GM21723 (cell line): ENCODE measurements around the gene CPT1C.

Experiments used
- ATAC-seq: cut with Tn5 transposase; IDR thresholded peaks from one replicate; pipeline ENCODE4 v1.9.1; 2021; ENCODE audit warnings: mild to moderate bottlenecking, moderate library complexity; ENCODE audit not compliant: unreplicated experiment

Gene CPT1C

DNA sequence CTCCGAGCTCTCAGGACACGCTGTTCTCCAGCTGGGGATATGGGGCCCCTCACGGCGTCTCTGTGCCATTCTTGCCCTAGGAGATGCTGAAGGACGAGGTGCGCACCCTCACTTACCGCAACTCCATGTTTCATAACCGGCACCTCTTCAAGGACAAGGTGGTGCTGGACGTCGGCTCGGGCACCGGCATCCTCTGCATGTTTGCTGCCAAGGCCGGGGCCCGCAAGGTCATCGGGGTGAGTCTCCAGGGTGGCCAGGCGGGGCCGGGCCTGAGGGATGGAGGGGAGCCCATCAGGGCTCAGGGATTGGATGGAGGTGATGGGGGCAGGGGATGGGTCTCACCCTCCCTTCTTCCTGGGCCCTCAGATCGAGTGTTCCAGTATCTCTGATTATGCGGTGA, 9.1 kb upstream of the CPT1C start:
- ATAC-seq = no peak

DNA sequence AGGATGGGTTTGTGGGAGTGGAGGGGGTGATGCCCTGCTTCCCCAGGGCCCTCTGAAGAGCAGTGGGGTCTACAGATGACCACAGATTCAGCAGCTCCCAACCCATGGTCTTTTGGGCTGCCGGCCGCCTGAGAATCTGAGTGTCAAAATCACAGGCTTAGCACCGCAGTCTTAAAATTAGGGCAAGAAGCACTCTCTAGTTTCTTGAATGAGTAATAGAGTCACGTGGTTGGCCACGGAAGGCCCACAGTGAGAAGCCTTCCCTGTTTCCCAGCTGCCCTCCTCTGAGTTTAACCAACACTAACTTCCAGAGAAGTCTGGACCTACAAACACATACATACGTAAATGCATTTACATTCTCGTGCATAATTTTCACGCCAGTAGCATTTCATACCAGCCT, 8.6 kb upstream of the CPT1C start:
- no peak for ATAC-seq

DNA sequence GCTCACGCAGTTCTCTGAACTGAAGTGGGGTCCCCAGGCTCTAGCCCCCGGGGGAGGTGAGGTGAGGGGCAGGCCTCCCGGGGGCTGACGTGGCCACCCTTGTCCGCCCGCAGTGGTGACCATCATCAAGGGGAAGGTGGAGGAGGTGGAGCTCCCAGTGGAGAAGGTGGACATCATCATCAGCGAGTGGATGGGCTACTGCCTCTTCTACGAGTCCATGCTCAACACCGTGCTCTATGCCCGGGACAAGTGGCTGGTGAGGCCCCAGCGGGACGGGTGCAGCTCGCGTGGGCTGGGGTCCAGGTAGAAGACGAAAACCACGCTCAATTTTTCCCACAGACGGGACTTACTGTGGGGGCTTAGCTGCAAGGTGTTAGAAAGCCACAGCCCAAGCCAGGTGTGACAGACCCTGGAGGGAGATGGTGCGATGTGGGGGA, 7.1 kb upstream of the CPT1C start:
- no peak for ATAC-seq

DNA sequence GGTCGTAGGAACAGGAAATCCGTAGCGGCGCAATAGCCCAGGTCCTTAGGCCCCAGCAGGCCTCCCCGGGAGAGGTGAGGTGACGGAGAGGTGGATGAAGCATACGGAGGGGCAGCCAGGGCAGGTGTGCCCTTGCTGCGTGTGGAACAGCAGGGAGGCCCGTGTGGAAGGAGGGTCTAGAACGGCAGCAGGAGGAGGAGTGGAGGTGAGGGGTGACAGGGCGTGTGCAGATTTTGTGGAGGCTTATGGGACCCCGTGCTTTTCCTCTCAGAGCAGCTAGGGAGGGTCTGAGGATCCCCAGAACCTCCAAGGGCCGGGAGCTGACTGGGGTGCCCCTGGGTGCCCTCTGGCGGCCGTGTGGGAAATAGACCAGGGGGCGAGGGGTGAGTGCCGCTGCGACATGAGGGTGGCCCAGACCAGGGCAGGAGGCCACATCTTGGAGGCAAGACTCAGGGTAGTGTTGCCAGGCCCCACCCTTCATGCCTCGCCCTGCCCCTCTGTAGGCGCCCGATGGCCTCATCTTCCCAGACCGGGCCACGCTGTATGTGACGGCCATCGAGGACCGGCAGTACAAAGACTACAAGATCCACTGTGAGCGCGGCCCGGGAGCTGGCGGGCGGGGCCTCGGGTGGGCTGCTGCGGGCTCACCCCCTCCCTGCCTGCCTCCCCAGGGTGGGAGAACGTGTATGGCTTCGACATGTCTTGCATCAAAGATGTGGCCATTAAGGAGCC, 6.5 kb upstream of the CPT1C start:
- ATAC-seq = no peak

DNA sequence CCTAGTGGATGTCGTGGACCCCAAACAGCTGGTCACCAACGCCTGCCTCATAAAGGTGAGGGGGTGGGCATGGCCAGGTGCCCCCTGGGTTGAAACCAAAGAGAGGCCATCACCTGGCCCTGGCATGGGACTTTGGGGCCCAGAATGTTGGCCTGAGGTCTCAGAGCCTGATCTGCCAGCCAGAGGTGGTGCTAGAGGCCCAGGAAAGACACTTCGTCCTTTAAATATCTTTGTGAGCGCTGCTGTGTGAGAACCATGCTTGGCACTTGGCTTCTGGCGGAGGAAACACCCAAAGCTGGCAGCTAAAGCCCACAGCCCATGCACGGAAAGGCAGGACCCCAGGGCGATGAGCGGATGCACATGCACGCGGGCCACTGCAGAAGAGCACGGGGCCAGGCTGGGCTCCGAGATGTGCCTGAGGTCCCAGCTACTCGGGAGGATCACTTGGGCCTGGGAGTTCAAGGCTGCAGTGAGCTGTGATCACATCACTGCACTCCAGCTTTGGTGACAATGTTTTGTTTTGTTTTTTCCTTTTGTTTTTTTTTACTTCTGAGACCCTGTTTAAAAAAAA, 5.8 kb upstream of the CPT1C start:
- no peak for ATAC-seq

DNA sequence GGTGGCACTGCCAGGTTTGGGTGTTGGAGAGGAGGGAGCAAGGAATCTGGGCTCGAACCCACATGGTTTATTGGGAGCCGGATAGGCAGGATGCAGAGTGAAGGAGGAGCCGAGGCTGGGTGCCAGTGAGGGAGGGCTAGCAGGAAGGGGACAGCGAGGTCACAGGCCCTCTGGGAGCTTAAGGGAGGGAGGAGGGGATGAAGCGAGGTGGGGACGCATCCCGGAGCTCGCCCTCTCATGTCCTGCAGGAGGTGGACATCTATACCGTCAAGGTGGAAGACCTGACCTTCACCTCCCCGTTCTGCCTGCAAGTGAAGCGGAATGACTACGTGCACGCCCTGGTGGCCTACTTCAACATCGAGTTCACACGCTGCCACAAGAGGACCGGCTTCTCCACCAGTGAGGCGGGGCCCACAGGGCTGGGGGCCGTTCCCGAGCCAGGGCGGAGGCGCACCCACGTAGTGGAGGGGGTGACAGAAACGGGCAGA, 5.0 kb upstream of the CPT1C start:
- no peak for ATAC-seq

DNA sequence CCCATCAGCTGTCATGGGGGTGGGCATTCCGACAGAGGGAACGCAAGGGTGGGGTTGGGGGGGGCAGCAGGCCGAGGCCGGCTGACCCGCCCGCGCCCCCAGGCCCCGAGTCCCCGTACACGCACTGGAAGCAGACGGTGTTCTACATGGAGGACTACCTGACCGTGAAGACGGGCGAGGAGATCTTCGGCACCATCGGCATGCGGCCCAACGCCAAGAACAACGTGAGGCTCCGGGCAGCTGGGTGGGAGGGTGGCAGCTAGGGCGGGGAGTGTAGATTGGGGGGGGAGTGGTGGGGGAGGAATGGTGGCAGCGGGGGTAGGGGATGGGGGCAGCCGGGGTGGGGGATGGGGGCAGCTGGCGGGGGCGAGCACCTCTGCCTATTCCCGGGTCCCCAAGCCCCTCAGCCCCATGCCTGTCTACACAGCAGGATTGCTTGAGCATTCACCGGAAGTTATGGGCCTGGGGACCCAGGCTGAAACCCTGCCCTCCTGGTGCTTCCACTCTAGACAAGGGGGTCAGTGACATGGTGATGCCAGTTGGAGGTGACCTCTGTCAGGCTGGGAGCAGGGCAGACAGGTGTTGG, 4.3 kb upstream of the CPT1C start:
- no peak for ATAC-seq

DNA sequence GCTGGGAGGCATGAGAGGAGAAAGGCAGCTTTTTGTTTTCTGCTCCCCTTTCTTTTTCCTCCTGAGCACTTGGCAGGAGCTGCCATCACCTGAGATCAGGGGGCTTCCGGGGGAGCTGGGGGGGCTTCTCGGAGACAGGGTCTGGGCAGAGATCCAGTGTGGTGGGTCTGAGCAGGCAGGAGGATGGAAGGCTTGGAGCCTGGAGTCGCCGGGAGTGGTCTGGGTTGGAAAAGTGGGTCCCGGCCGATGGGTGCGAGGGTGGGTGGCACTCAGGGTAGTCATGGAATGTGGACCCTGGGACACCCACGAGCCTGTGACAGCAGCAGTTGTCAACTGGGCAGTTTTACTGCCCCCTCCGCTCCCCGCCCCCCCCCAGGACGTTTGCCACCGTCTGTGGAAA, 3.8 kb upstream of the CPT1C start:
- no peak for ATAC-seq

DNA sequence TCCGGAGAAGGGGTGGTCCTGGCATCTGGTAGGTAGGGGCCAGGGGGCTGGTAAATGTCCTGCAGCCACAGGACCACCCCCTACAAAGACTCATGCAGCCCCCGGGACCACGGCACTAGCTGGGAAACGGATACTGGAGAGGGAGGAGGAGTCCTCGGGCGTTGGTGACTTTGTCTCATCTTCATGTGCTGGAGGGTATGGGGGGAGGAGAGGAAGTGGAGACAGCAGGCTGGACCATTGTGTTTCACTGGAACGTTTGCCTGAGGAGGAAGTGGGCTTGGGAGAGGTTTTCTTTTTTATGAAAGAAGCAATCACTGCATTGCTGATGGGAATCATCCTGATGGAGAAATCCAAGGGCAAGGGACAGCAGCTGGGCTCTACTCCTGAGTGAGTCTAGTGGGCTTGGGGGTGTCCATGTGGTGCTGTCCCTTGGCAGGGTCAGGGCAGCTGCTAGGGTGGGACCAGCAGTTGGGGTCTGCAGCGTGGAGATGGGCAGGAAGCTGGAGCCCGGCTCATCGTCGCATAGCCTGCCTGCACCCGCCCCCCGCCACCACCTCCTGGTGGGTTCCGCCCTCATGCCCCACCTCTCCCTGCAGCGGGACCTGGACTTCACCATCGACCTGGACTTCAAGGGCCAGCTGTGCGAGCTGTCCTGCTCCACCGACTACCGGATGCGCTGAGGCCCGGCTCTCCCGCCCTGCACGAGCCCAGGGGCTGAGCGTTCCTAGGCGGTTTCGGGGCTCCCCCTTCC, 3.2 kb upstream of the CPT1C start:
- ATAC-seq = no peak

DNA sequence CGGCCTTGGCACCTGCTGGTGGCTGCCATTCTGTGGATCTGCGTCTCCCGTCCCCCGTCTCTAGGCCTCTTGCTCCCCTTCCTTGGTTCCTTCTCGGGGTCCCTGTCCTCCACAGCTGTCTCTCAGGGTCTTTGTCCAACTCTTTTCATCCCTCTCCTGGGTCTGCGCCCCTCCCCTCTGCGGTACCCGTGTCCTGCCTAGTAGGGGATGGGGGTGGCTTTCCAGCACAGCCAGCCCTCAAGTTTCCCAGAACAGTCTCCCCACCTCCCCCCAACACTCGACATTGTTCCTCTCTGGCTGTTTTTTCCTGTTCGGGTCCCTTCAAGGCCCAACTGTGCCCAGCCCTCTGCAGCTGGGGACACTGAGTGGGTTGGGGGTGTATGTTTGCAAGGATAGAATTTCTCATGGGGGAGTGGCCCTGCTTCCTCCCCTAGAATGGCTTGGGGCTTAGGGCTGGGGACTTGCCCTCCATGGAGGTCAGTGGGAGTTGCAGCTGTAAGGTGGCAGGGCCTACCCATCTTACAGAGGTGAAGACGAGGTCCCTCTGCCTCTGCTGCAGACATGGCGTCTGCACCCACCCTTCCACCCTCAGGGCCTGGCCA, 2.3 kb upstream of the CPT1C start:
- ATAC-seq = no peak

DNA sequence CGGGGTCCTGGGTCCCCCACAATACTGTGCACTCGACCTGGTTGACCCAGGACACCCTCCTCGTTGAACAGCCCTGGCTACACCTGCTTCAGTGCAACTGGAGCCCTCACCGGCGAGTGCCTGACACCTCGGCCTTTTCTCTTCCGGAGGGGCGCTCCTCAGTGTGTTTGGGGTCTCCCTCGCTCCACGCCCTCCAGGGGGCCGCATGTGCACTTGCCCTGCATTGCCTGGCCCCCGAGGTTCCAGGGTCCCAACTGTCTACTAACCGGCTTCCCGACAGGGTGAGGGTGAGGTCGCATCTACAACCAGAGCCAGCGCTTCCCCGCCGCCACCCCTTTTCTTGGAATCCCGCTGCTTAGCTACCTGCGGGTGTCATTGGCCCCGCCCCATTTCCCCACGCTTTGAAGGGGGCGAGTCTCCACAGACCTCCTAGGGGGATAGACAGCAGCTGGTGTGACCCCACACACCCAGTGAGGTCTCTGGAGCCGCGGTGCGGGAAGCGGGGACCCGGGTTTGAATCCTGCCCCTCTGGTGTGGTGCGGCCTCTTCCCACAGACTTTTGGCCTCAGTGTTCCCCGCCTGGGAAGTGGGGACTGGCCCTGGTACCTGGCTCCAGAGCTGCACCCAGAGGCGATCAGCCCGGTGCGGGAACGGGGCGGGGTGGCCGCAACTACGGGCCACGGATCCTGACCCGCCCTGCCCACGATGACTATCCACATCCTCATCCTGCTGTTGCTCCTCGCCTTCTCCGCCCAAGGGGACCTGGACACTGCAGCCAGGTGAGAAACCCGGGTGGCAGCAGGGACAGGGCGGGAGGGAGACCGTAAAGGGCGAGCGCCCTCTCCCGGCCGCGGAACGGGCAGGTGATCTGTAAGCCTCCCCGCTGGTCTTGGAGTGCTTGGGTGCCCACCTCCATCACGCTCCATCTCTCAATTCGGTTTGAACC, 1.5 kb upstream of the CPT1C start, which contains the start of gene ADM5:
TSS of gene ADM5 (plus strand) at position 462 of the 946 bp plus-strand sequence. CDS start at position 706, 244 bp downstream.
- no peak for ATAC-seq

DNA sequence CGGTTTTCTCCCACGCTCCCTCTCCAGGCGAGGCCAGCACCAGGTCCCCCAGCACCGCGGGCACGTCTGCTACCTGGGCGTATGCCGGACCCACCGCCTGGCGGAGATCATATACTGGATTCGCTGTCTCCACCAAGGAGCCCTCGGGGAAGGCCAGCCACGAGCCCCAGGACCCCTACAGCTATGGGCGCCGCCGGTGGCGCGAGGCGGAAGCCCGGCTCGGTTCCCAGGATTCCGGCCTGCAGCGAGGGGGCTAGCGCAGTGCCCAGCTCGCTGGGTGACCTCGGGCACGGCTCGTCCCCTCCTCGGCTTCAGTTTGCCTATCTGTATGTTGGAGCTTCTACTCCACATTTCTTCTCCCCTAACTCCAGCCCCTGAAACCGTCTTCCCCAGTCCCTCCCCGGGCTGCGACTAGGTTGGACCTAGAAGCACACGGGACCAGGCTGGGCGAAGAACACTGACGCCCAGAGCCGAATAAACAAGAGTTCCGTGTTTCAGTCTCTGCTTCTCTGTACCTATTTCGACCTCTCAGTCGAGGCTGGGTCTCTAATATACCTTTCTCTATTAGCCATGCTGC, 749 bp upstream of the CPT1C start:
- no peak for ATAC-seq

DNA sequence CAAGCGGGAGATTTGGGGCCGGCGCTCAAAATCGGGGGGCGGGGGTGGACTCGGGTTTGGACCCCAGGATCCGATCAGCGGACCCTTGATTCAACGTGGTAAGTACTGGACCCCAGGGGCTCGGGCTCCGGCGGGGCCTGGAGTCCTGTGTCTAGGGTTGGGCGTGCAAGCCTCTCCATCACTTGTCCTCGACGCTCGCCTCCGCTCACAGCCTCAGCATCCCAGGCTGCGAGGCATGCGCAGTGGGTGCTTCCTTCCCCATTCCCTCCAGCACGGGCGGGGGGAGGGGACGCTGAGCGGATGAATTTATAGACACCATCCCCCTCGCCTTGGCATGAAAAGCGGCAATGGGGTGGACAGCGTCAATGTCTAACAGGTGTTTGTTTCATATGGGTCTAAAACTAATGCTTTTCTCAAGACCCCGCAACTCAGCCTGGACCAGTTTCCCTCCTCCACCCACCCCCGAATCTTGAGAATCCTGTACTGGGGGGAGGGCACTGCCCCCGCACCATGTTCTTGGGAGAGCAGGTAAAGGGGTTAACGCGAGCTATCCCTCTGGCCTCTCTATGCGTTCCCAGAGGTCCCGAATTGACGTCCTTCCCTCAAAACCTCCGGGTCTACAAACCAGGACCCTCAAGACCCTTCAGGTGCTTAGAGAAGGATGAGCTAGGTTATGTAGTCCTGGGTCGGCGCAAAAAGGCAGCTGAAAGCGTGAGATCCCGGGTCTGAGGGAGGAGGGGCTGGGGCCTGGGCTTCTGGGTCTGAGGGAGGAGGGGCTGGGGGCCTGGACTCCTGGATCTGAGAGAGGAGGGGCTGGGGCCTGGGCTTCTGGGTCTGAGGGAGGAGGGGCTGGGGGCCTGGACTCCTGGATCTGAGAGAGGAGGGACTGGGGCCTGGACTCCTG, 579 bp downstream of the CPT1C start:
- ATAC-seq = no peak

DNA sequence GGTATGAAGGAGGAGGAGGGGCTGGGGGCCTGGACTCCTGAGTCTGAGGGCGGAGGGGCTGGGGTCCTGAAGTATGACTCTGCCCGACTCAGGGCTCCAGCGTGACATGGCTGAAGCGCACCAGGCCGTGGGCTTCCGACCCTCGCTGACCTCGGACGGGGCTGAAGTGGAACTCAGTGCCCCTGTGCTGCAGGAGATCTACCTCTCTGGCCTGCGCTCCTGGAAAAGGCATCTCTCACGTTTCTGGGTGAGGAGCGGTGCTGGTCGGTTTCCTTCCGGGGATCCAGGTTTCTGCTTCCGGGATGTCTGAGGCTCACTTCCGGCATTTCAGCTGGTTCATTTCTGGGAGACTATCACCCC, 1.2 kb downstream of the CPT1C start:
- no peak for ATAC-seq

DNA sequence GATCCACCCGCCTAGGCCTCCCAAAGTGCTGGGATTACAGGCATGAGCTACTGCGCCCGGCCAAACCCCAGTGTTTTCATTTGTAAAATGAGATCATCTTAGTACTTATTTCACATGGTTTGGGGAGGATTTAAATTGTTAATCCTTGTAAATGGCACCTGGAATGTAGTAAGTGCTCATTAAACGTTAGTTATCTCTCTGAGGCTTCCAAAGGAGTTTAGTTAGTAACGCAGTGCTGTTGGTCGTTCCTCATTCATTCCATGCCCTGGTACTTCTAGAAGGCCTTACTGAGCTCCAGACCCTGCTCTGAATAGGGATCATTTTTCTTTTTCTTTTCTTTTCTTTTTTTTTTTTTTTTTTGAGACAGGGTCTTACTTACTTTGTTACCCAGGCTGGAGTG, 5.2 kb downstream of the CPT1C start:
- no peak for ATAC-seq

DNA sequence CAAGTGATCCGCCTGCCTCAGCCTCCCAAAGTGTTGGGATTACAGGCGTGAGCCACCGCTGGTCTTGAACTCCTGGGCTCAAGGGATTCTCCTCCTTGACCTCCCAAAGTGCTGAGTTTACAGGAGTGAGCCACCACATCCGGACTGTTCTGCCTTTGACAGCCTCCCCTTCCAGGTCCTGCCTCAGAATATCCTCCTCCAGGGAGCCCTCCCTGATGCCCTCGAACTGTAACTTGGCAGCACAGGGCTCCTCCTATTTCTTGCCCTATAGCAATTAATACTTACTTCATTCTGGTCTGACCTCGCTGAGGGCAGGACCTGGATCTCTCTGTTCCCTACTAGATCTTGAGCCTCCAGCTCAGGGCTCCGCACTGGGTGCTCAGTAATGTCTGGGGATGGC, 5.9 kb downstream of the CPT1C start:
- ATAC-seq = no peak

DNA sequence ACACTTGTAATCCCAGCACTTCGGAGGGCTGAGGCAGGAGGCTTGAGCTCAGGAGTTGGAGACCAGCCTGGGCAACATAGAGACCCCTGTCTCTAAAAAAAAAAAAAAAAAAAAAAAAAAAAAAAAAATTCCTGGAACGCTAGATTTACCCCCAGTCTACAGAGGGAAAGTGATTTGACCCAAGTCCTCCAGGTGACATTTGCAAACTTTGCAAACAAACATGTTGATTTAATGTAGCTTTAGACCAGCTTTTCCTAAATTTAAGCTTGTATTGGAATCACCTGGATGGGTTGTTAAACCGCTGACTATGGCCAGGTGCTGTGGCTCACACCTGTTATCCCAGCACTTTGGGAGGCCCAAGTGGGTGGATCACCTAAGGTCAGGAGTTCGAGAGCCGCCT, 8.4 kb downstream of the CPT1C start:
- ATAC-seq = no peak

DNA sequence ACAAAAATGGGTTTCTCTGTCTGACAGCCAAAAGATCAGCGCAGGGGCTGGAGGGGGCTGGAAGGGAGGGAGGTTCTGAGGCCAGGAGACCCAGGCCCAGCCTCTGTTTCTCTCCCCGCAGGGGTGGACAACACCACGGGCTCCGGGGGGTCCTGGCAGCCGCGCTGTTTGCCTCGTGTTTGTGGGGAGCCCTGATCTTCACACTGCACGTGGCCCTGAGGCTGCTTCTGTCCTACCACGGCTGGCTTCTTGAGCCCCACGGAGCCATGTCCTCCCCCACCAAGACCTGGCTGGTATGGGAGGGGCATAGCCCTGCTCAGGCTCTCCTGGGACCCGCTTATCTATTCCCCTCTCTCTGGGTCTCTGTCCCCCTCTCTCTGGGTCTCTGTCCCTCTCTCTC, 9.6 kb downstream of the CPT1C start:
- ATAC-seq = no peak

DNA sequence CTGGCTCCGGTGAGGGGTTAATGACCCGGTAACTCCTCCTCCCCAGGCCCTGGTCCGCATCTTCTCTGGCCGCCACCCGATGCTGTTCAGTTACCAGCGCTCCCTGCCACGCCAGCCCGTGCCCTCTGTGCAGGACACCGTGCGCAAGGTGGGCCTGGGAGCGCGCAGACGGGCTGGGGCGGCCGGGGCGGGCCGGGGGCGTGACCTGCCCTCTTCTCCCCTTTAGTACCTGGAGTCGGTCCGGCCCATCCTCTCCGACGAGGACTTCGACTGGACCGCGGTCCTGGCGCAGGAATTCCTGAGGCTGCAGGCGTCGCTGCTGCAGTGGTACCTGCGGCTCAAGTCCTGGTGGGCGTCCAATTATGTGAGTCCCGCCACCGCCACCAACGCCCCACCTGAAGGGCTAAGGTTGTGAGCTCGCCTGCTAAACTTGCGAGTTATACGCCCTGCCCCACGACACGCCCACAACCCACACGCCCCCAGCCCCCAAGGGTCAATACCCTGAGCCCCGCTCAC, 10.4 kb downstream of the CPT1C start:
- no peak for ATAC-seq
